HEK293 (cell line): Measurements from ENCODE around the gene APOLD1.

Experiments used
- BCL11B ChIP-seq: fragments of 450-650 bp; formaldehyde crosslinking; IDR thresholded peaks from 2 replicates; pipeline ENCODE4 v1.5.1; 2016; ENCODE audit warnings: low read depth, missing biosample characterization, missing genetic modification characterization
- FEZF1 ChIP-seq: fragments of 450-650 bp; formaldehyde crosslinking; IDR thresholded peaks from 2 replicates; pipeline ENCODE4 v1.5.1; 2016; ENCODE audit warnings: missing biosample characterization, missing genetic modification characterization
- GLIS1 ChIP-seq: fragments of 450-650 bp; formaldehyde crosslinking; IDR thresholded peaks from 2 replicates; pipeline ENCODE4 v1.5.1; 2016; ENCODE audit warnings: missing biosample characterization, missing genetic modification characterization
- GLIS2 ChIP-seq: fragments of 450-650 bp; formaldehyde crosslinking; IDR thresholded peaks from 2 replicates; pipeline ENCODE4 v1.5.1; 2016; ENCODE audit warnings: missing biosample characterization, missing genetic modification characterization
- HOXA7 ChIP-seq: sonication (generic); formaldehyde crosslinking; IDR thresholded peaks from 2 replicates; pipeline ENCODE4 v1.8.1; 2022; ENCODE audit warnings: missing genetic modification reagents, borderline replicate concordance
- MEIS1 ChIP-seq: sonication (generic); formaldehyde crosslinking; IDR thresholded peaks from 2 replicates; pipeline ENCODE4 v1.8.1; 2022; ENCODE audit warnings: missing genetic modification reagents, mild to moderate bottlenecking, borderline replicate concordance
- MZF1 ChIP-seq: fragments of 450-650 bp; formaldehyde crosslinking; IDR thresholded peaks from 2 replicates; pipeline ENCODE4 v1.5.1; 2017; ENCODE audit warnings: missing biosample characterization, missing genetic modification characterization, borderline replicate concordance
- OVOL3 ChIP-seq: fragments of 450-650 bp; formaldehyde crosslinking; IDR thresholded peaks from 2 replicates; pipeline ENCODE4 v1.5.1; 2016; ENCODE audit warnings: missing biosample characterization, missing genetic modification characterization
- RBAK ChIP-seq: fragments of 450-650 bp; formaldehyde crosslinking; IDR thresholded peaks from 2 replicates; pipeline ENCODE4 v1.5.1; 2016; ENCODE audit warnings: missing biosample characterization, missing genetic modification characterization
- SETDB1 ChIP-seq: IDR thresholded peaks from one replicate; pipeline ENCODE4 v1.6.1; 2017; ENCODE audit warnings: mild to moderate bottlenecking, low read length, moderate library complexity, mixed read lengths; ENCODE audit not compliant: insufficient read length
- ZBTB8A ChIP-seq: fragments of 450-650 bp; formaldehyde crosslinking; IDR thresholded peaks from 2 replicates; pipeline ENCODE4 v1.5.1; 2016; ENCODE audit warnings: missing biosample characterization, missing genetic modification characterization
- ZFP3 ChIP-seq: fragments of 450-650 bp; formaldehyde crosslinking; IDR thresholded peaks from 2 replicates; pipeline ENCODE4 v1.5.1; 2016; ENCODE audit warnings: low read depth, missing biosample characterization, missing genetic modification characterization
- ZNF155 ChIP-seq: fragments of 450-650 bp; formaldehyde crosslinking; IDR thresholded peaks from 2 replicates; pipeline ENCODE4 v1.5.1; 2016; ENCODE audit warnings: missing biosample characterization, missing genetic modification characterization
- ZNF174 ChIP-seq: fragments of 450-650 bp; formaldehyde crosslinking; IDR thresholded peaks from 2 replicates; pipeline ENCODE4 v1.5.0; 2017; ENCODE audit warnings: missing biosample characterization, mild to moderate bottlenecking, missing genetic modification characterization
- ZNF202 ChIP-seq: fragments of 450-650 bp; formaldehyde crosslinking; IDR thresholded peaks from 2 replicates; pipeline ENCODE4 v1.5.1; 2016; ENCODE audit warnings: missing biosample characterization, missing genetic modification characterization, borderline replicate concordance
- ZNF214 ChIP-seq: fragments of 450-650 bp; formaldehyde crosslinking; IDR thresholded peaks from 2 replicates; pipeline ENCODE4 v1.5.1; 2017; ENCODE audit warnings: missing biosample characterization, mild to moderate bottlenecking, missing genetic modification characterization, borderline replicate concordance
- ZNF324 ChIP-seq: fragments of 450-650 bp; formaldehyde crosslinking; IDR thresholded peaks from 2 replicates; pipeline ENCODE4 v1.5.1; 2016; ENCODE audit warnings: missing biosample characterization, missing genetic modification characterization
- ZNF335 ChIP-seq: fragments of 450-650 bp; formaldehyde crosslinking; conservative IDR thresholded peaks from 2 replicates; pipeline ENCODE4 v1.5.1; 2016; ENCODE audit warnings: missing biosample characterization, missing genetic modification characterization
- ZNF341 ChIP-seq: fragments of 450-650 bp; formaldehyde crosslinking; IDR thresholded peaks from 2 replicates; pipeline ENCODE4; 2016; ENCODE audit warnings: low read depth, missing biosample characterization, missing genetic modification characterization
- ZNF391 ChIP-seq: fragments of 450-650 bp; formaldehyde crosslinking; IDR thresholded peaks from 2 replicates; pipeline ENCODE4 v1.5.1; 2016; ENCODE audit warnings: low read depth, missing biosample characterization, missing genetic modification characterization, borderline replicate concordance
- ZNF510 ChIP-seq: fragments of 450-650 bp; formaldehyde crosslinking; IDR thresholded peaks from 2 replicates; pipeline ENCODE4 v1.5.1; 2018; ENCODE audit warnings: mild to moderate bottlenecking, missing genetic modification characterization, missing biosample characterization; ENCODE audit not compliant: insufficient replicate concordance
- ZNF571 ChIP-seq: fragments of 450-650 bp; formaldehyde crosslinking; IDR thresholded peaks from 2 replicates; pipeline ENCODE4 v1.5.0; 2017; ENCODE audit warnings: missing biosample characterization, missing genetic modification characterization
- ZNF600 ChIP-seq: fragments of 450-650 bp; formaldehyde crosslinking; IDR thresholded peaks from 2 replicates; pipeline ENCODE4 v1.5.1; 2016; ENCODE audit warnings: missing biosample characterization, missing genetic modification characterization
- ZNF610 ChIP-seq: fragments of 450-650 bp; formaldehyde crosslinking; IDR thresholded peaks from 2 replicates; pipeline ENCODE4 v1.5.1; 2016; ENCODE audit warnings: missing biosample characterization, missing genetic modification characterization, borderline replicate concordance
- ZNF747 ChIP-seq: fragments of 450-650 bp; formaldehyde crosslinking; IDR thresholded peaks from 2 replicates; pipeline ENCODE4 v1.5.1; 2016; ENCODE audit warnings: missing biosample characterization, missing genetic modification characterization
- ZXDB ChIP-seq: fragments of 450-650 bp; formaldehyde crosslinking; IDR thresholded peaks from 2 replicates; pipeline ENCODE4 v1.5.1; 2016; ENCODE audit warnings: missing biosample characterization, missing genetic modification characterization
- TF ChIP-seq, protein P1 (sequence below): fragments of 450-650 bp; formaldehyde crosslinking; IDR thresholded peaks from 2 replicates; pipeline ENCODE4 v1.5.1; 2016; ENCODE audit warnings: missing biosample characterization, missing genetic modification characterization, borderline replicate concordance
- TF ChIP-seq, protein P2 (sequence below): fragments of 450-650 bp; formaldehyde crosslinking; IDR thresholded peaks from 2 replicates; pipeline ENCODE4 v1.5.1; 2016; ENCODE audit warnings: missing biosample characterization, missing genetic modification characterization
- TF ChIP-seq, protein P3 (sequence below): fragments of 450-650 bp; formaldehyde crosslinking; IDR thresholded peaks from 2 replicates; pipeline ENCODE4 v1.5.1; 2016; ENCODE audit warnings: missing biosample characterization, missing genetic modification characterization, low read depth
- TF ChIP-seq, protein P4 (sequence below): fragments of 450-650 bp; formaldehyde crosslinking; IDR thresholded peaks from 2 replicates; pipeline ENCODE4 v1.5.1; 2017; ENCODE audit warnings: missing biosample characterization, missing genetic modification characterization

APOLD1 gene

DNA sequence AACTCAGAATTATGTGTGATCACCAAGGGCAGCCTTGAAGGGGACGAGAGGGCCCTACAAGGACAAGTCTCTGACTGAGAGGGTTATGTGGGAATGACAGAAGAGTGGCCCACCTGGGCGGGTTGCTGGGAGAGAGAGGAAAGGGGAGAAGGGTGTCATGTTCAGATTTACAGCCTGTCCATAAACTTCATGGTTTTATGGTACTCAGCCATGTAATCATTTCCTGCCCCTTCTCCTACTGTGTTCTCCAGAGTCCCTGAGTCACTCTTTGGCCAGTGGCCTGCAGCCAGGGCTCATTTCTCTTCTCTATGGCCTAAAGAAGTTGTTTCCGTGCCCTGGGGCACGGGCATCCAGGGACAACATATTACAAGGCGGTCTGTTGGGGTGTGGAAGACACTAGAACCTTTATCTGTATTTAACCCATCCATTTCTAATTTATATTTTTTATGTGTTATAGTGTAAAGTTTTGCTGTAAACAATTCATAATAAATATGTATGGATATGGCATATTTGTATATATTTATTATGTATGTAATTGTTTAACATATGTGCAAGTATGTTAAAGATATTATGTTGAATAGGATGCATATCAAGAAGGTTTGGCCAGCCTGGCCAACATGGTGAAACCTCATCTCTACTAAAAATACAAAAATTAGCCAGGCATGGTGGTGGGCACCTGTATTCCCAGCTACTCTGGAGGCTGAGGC lies 54.6 kb downstream of the APOLD1 start (continued):
- TF ChIP-seq, protein P1, sequence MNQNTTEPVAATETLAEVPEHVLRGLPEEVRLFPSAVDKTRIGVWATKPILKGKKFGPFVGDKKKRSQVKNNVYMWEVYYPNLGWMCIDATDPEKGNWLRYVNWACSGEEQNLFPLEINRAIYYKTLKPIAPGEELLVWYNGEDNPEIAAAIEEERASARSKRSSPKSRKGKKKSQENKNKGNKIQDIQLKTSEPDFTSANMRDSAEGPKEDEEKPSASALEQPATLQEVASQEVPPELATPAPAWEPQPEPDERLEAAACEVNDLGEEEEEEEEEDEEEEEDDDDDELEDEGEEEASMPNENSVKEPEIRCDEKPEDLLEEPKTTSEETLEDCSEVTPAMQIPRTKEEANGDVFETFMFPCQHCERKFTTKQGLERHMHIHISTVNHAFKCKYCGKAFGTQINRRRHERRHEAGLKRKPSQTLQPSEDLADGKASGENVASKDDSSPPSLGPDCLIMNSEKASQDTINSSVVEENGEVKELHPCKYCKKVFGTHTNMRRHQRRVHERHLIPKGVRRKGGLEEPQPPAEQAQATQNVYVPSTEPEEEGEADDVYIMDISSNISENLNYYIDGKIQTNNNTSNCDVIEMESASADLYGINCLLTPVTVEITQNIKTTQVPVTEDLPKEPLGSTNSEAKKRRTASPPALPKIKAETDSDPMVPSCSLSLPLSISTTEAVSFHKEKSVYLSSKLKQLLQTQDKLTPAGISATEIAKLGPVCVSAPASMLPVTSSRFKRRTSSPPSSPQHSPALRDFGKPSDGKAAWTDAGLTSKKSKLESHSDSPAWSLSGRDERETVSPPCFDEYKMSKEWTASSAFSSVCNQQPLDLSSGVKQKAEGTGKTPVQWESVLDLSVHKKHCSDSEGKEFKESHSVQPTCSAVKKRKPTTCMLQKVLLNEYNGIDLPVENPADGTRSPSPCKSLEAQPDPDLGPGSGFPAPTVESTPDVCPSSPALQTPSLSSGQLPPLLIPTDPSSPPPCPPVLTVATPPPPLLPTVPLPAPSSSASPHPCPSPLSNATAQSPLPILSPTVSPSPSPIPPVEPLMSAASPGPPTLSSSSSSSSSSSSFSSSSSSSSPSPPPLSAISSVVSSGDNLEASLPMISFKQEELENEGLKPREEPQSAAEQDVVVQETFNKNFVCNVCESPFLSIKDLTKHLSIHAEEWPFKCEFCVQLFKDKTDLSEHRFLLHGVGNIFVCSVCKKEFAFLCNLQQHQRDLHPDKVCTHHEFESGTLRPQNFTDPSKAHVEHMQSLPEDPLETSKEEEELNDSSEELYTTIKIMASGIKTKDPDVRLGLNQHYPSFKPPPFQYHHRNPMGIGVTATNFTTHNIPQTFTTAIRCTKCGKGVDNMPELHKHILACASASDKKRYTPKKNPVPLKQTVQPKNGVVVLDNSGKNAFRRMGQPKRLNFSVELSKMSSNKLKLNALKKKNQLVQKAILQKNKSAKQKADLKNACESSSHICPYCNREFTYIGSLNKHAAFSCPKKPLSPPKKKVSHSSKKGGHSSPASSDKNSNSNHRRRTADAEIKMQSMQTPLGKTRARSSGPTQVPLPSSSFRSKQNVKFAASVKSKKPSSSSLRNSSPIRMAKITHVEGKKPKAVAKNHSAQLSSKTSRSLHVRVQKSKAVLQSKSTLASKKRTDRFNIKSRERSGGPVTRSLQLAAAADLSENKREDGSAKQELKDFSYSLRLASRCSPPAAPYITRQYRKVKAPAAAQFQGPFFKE (tag by site-specific recombination), result no peak
- TF ChIP-seq, protein P2, sequence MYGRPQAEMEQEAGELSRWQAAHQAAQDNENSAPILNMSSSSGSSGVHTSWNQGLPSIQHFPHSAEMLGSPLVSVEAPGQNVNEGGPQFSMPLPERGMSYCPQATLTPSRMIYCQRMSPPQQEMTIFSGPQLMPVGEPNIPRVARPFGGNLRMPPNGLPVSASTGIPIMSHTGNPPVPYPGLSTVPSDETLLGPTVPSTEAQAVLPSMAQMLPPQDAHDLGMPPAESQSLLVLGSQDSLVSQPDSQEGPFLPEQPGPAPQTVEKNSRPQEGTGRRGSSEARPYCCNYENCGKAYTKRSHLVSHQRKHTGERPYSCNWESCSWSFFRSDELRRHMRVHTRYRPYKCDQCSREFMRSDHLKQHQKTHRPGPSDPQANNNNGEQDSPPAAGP (tag by site-specific recombination), result peak; percentile 97
- TF ChIP-seq ZFP3 (tag by site-specific recombination), result no peak
- TF ChIP-seq ZNF202 (tag by site-specific recombination), result no peak
- no peak for TF ChIP-seq HOXA7 (CRISPR knock-in tag)
- TF ChIP-seq ZNF341, result no peak
- TF ChIP-seq ZNF610 (tag by site-specific recombination), result 0 out of 2 replicates have a peak, but pooled peaks have one; percentile 70
- peak; percentile 65 for TF ChIP-seq ZNF335
- TF ChIP-seq OVOL3, result peak; percentile 81
- TF ChIP-seq ZNF571, result no peak
- TF ChIP-seq FEZF1 (tag by site-specific recombination), result peak; percentile 93
- TF ChIP-seq SETDB1, result no peak
- peak; percentile 66 for TF ChIP-seq GLIS2 (tag by site-specific recombination)
- TF ChIP-seq ZNF174 (tag by site-specific recombination), result no peak
- peak; percentile 93 for TF ChIP-seq GLIS1 (tag by site-specific recombination)
- TF ChIP-seq ZNF600 (tag by site-specific recombination), result peak; percentile 48; the same call in 1 of the 2 replicates
- TF ChIP-seq BCL11B, result no peak
- no peak for TF ChIP-seq ZNF214 (tag by site-specific recombination)
- peak; percentile 87; the same call in 1 of the 2 replicates for TF ChIP-seq MZF1 (tag by site-specific recombination)
- no peak for TF ChIP-seq RBAK (tag by site-specific recombination)
- TF ChIP-seq ZNF747 (tag by site-specific recombination), result no peak
- TF ChIP-seq, protein P3, sequence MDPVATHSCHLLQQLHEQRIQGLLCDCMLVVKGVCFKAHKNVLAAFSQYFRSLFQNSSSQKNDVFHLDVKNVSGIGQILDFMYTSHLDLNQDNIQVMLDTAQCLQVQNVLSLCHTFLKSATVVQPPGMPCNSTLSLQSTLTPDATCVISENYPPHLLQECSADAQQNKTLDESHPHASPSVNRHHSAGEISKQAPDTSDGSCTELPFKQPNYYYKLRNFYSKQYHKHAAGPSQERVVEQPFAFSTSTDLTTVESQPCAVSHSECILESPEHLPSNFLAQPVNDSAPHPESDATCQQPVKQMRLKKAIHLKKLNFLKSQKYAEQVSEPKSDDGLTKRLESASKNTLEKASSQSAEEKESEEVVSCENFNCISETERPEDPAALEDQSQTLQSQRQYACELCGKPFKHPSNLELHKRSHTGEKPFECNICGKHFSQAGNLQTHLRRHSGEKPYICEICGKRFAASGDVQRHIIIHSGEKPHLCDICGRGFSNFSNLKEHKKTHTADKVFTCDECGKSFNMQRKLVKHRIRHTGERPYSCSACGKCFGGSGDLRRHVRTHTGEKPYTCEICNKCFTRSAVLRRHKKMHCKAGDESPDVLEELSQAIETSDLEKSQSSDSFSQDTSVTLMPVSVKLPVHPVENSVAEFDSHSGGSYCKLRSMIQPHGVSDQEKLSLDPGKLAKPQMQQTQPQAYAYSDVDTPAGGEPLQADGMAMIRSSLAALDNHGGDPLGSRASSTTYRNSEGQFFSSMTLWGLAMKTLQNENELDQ (tag by site-specific recombination), result peak; percentile 30; the same call in 1 of the 2 replicates
- TF ChIP-seq ZBTB8A (tag by site-specific recombination), result peak; percentile 85
- peak; percentile 92 for TF ChIP-seq ZNF324 (tag by site-specific recombination)
- TF ChIP-seq, protein P4, sequence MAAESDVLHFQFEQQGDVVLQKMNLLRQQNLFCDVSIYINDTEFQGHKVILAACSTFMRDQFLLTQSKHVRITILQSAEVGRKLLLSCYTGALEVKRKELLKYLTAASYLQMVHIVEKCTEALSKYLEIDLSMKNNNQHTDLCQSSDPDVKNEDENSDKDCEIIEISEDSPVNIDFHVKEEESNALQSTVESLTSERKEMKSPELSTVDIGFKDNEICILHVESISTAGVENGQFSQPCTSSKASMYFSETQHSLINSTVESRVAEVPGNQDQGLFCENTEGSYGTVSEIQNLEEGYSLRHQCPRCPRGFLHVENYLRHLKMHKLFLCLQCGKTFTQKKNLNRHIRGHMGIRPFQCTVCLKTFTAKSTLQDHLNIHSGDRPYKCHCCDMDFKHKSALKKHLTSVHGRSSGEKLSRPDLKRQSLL (tag by site-specific recombination), result peak; percentile 66
- peak; percentile 76; the same call in 1 of the 2 replicates for TF ChIP-seq MEIS1 (CRISPR knock-in tag)
- TF ChIP-seq ZNF155, result no peak
- no peak for TF ChIP-seq ZNF510 (tag by site-specific recombination)
- TF ChIP-seq ZNF391 (tag by site-specific recombination), result peak; percentile 92; the same call in 1 of the 2 replicates
- peak; percentile 99 for TF ChIP-seq ZXDB (tag by site-specific recombination)
